Pancreas (tissue), 10 donors: Measurements from ENCODE around the gene SCGB1C2. TPM values are rescaled to one million over a fixed set of nuclear protein-coding genes. Genes with fewer than 3 reads are reported as not detected.
"Not testable (repeated sequence)": the region's sequence is repeated elsewhere in the genome, so short reads cannot be mapped to it uniquely, and the experiment has no call there.

Source experiments
- ATAC-seq, 4 donors: fragments of 200-7000 bp; cut with Tn5 transposase; one replicate each; pipeline versions ENCODE4 v1.8.0 to v1.9.1; 2020; ENCODE audit warnings: mild to moderate bottlenecking in 4 of 4, moderate library complexity in 4 of 4
- DNase-seq, 6 donors: peaks; one replicate each; pipeline ENCODE4 v3.0.0-alpha.2; 2020
- FAIRE-seq: peaks from 2 replicates; lab custom pipeline; 2012; peaks lifted over from hg19 to GRCh38; lab: Jason Lieb, UNC
- H3K27ac ChIP-seq, 4 donors: fragments of 200-600 bp; sonication (generic); 1 replicate in 3 of 4; 2 replicates in 1 of 4; pipeline versions ENCODE4 v1.5.0 to v1.8.0; 2020
- H3K27me3 ChIP-seq, 4 donors: fragments of 200-600 bp; one replicate each; pipeline ENCODE4 v1.8.0; 2021
- H3K36me3 ChIP-seq, 3 donors: fragments of 200-600 bp; sonication (generic) in 1 of 3; one replicate each; pipeline versions ENCODE4 v1.5.0 to v1.8.0; 2020 to 2021
- H3K4me1 ChIP-seq, 3 donors: fragments of 200-600 bp; one replicate each; pipeline ENCODE4 v1.8.0; 2021
- H3K4me3 ChIP-seq, 4 donors: fragments of 200-600 bp; sonication (generic) in 2 of 4; one replicate each; pipeline versions ENCODE4 v1.5.0 to v1.8.0; 2020 to 2021
- H3K9me3 ChIP-seq, 4 donors: fragments of 200-600 bp; one replicate each; pipeline ENCODE4 v1.8.0; 2021
- WGBS, 2 donors: extraction: QIAGEN DNeasy Blood & Tissue Kit; methylation state at CpG; one replicate each; pipeline ENCODE4 v1.1.7; 2013; 5-methylcytosine and 5-hydroxymethylcytosine counted together
- intact Hi-C, 3 donors: fragments of 100-400 bp; cut with DNase I; formaldehyde crosslinking; loops; one replicate each; pipeline versions ENCODE4 v1.11.1 to v1.14.2; 2022
- polyA plus RNA-seq, 2 donors: library from polyadenylated mRNA; stranded (reverse); fragments of 200-250 nt; gene quantifications; one replicate each; pipeline ENCODE4 v1.2.3, GENCODE V29; 2013
- total RNA-seq, 6 donors: library from RNA; stranded (reverse); fragmentation: NEBNext Ultra II Directional in 4 of 6; extraction: Animal tissue kit (Norgen Biotek cat#: 25700) in 4 of 6; gene quantifications; one replicate each; pipeline versions ENCODE4 v1.2.1 to v1.2.4, GENCODE V29; 2021 to 2023
- TF ChIP-seq, protein P1 (sequence below), 4 donors: fragments of 200-600 bp; sonication (generic) in 3 of 4; IDR thresholded peaks; one replicate each; pipeline versions ENCODE4 v1.5.0 to v1.8.0; 2021; ENCODE audit warnings: antibody characterized with exemption in 4 of 4
- donor health status: healthy with polysubstance abuse.
- donor health status: DM: no; HTN: no; CAD: no; lungs with moderate emphysema.
- donor health status: DM: no; HTN: no; CAD: no.
- donor health status: control.
- donor health status: control.
- donor health status: Bipolar disorder and iron deficiency.
- donor health status: DM: yes; HTN: yes; CAD: no.
- donor health status: DM: no; HTN: no; CAD: no.
- donor health status: DM: no; HTN: no; CAD: no.
- donor health status: DM: yes; HTN: yes; CAD: no.

Gene SCGB1C2
- total and polyA plus RNA-seq, 8 donors, result 0.38 to 0.55 (median 0.50) TPM; not detected in 5

DNA sequence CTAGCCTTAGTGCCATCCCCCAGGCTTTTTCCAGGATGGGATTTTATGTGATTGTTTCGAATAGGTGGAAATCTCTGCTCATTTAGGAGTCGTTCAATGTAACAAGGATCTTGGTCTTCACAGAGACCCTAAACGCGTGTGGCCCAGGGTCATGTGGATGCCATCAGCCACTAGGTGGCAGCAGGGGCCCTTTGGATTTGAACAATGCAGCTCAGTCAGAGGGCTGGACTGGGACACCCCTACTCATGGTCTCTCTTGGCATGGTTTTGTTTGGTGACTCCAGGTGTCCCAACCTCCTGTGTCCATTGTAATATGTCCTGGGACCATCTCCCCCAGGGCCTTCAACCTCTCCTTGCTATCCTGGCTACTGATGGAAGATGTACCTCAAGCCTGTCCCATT is 838 bp upstream of the SCGB1C2 start:
- TF ChIP-seq, protein P1, sequence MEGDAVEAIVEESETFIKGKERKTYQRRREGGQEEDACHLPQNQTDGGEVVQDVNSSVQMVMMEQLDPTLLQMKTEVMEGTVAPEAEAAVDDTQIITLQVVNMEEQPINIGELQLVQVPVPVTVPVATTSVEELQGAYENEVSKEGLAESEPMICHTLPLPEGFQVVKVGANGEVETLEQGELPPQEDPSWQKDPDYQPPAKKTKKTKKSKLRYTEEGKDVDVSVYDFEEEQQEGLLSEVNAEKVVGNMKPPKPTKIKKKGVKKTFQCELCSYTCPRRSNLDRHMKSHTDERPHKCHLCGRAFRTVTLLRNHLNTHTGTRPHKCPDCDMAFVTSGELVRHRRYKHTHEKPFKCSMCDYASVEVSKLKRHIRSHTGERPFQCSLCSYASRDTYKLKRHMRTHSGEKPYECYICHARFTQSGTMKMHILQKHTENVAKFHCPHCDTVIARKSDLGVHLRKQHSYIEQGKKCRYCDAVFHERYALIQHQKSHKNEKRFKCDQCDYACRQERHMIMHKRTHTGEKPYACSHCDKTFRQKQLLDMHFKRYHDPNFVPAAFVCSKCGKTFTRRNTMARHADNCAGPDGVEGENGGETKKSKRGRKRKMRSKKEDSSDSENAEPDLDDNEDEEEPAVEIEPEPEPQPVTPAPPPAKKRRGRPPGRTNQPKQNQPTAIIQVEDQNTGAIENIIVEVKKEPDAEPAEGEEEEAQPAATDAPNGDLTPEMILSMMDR (IDR thresholded peaks at IDR 0.05), result peak in 3 of 4 donors; percentile 26 to 45 (median 40)
- peak; percentile 80 to 96 (median 90) for ATAC-seq
- intact Hi-C loops, H3K27ac ChIP-seq, H3K9me3 ChIP-seq, FAIRE-seq, H3K4me3 ChIP-seq, H3K36me3 ChIP-seq, H3K27me3 ChIP-seq, H3K4me1 ChIP-seq: not testable (repeated sequence)
- peak; percentile 60 to 83 (median 70) for DNase-seq
- 2 to 15% methylated on average over 3 of the region's 4 CpGs for WGBS, 2 donors

DNA sequence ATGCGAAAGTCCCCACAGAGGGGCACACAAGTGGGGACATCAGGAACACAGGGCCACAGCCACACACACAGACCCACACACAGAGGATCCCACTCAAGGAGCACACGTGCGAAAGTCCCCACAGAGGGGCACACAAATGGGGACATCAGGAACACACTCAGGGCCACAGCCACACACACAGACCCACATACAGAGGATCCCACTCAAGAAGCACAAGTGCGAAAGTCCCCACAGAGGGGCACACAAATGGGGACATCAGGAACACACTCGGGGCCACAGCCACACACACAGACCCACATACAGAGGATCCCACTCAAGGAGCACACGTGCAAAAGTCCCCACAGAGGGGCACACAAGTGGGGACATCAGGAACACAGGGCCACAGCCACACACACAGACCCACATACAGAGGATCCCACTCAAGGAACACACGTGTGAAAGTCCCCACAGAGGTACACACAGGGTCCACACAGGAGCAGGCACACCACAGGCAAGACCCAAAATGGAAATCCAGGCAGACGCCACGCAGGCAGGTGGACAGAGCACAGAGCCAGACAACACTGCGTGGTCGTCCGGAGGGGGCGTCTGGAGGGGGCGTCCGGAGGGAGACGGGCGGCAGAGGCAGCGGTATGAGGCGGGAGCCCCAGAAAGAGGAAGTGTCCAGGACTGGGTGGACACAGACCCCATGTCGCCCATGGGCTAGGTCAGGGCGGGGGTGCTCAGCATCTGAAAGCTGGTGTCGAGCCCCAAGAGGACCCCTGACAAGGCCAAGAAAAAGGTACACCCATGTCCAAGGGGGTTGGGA is 2.2 kb downstream of the SCGB1C2 start:
- FAIRE-seq, H3K4me3 ChIP-seq, H3K27me3 ChIP-seq, H3K27ac ChIP-seq, H3K4me1 ChIP-seq, intact Hi-C loops, H3K36me3 ChIP-seq, H3K9me3 ChIP-seq, ATAC-seq: not testable (repeated sequence)
- peak in 4 of 6 donors; percentile 8 to 49 (median 30) for DNase-seq
- WGBS, 2 donors, result 72 to 80% methylated on average over 18 to 21 of the region's 22 CpGs

DNA sequence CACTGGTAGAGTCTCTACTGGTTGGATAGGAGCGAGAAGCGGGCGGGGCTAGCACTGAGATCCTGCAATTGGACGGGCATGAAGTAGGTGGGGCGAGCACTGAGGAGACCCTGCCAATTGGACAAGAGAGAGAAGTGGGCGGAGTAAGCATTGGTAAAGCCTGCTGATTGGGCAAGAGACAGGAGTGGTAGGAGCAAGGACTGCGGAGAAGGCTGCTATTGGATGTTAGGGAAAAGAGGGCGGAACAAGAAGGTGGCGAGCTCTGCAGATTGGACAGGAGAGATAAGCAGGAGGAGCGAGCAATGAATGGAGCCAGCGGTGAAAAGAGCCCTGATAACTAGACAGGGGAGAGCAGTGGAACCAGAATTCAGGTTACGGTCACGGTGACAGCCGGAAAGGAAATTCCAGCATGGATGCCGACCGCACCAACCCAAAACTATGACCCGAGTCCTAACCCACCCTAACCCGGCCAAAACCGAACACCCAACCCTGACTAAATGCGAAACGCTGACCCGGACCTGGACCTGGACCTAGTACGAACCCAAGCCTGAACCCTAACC is 4.8 kb downstream of the SCGB1C2 start:
- intact Hi-C loops, result no loop called here
- peak; percentile 19 to 51 (median 41) for DNase-seq
- H3K4me3 ChIP-seq, result no peak overlapping the region
- no peaks in the 10 kb centered on the region for H3K27me3 ChIP-seq
- H3K4me1 ChIP-seq, result no peaks in the 10 kb centered on the region
- 83 to 90% methylated on average over 23 of the region's 23 CpGs for WGBS, 2 donors
- no peak for FAIRE-seq
- H3K27ac ChIP-seq, result no peak overlapping the region
- peak in 1 of 4 donors; percentile 6 for ATAC-seq
- H3K36me3 ChIP-seq, result no peaks in the 10 kb centered on the region
- TF ChIP-seq, protein P1 (IDR thresholded peaks at IDR 0.05), result no peak
- no peaks in the 10 kb centered on the region for H3K9me3 ChIP-seq

DNA sequence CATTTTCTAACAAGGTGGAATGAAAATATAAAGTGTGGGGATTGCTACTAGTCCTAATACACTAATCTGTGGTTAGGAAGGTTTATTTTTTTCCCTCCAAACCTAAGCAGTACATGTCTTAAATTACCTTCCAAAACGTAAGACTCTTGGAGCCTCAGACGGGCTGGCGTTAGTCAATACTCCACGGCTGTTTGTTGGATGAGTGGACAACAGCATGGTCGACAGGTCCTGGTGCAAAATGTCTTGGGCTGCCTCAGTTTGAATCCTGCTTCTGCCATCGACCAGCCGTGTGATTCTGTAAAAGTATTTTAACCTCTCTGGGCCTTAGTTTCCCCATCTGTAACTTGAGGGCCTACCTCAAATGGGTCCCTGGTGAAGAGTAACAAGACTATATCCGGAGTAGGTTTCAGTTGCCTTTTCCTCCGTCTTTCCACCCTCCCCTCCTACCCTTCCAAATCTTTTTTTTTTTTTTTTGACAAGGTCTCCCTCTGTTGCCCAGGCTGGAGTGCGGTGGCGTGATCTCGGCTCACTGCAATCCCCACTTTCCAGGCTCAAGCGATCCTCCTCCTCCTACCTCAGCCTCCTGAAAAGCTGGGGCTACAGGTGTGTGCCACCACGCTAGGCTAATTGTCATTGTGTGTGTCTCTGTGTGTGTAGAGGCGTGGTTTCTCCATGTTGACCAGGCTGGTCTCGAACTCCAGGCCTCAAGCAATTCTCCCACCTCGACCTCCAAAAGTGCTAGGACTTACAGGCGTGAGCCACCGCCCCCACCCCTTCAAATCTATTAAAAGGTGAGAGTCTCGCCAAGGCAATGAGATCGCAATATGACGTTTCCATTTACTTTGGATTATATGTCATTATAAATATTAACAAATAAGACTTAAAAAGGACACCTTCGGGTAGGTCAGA is 5.8 kb downstream of the SCGB1C2 start:
- ATAC-seq (no peak), DNase-seq (peak; percentile 4 to 39 (median 18)), FAIRE-seq (no peak)
- Histone ChIP-seq H3K36me3 (peaks cover 0 to 4% (median 0%) of the 10 kb centered on the region in 3 donors), H3K9me3 (no peaks in the 10 kb centered on the region), H3K27ac (no peak overlapping the region), H3K4me1 (no peaks in the 10 kb centered on the region), H3K4me3 (no peak overlapping the region), H3K27me3 (no peaks in the 10 kb centered on the region)
- TF ChIP-seq, protein P1 (IDR thresholded peaks at IDR 0.05), result no peak
- intact Hi-C loops, result no loop called here
- 54 to 64% methylated on average over 23 of the region's 23 CpGs for WGBS, 2 donors

DNA sequence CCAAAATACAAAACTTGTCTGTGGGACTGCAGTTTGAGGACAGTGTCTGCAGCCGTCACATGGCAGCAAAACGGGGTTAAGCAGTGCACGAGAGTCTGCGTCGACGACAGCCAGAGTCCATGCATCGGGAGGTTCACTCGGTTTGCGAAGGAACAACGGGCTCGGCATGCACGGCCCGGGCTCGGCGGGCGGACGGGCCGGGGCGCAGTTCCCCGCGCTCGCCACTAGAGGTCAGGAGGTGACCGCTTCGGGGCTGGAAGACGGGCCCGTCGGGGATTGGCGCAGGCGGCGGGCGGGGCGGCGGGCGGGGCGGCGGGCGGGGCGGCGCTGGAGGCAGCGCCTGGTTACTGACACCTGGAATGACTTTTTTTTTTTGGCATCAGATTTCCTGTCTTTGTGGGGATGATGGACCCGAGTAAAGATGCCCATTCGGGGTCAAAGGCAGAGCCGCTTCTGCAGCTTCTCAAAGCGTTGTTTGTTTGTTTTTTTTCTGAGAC is 6.5 kb downstream of the SCGB1C2 start:
- H3K4me3 ChIP-seq, result no peak overlapping the region
- H3K9me3 ChIP-seq, result no peaks in the 10 kb centered on the region
- 1% methylated on average over 41 to 44 of the region's 44 CpGs for WGBS, 2 donors
- TF ChIP-seq, protein P1 (IDR thresholded peaks at IDR 0.05), result peak; percentile 94 to 98 (median 97)
- DNase-seq, result peak; percentile 75 to 98 (median 94)
- intact Hi-C loops, result no loop called here
- H3K27me3 ChIP-seq, result no peaks in the 10 kb centered on the region
- peak; percentile 82 to 96 (median 94) for ATAC-seq
- FAIRE-seq, result no peak
- H3K4me1 ChIP-seq, result no peaks in the 10 kb centered on the region
- peaks cover 0 to 4% (median 0%) of the 10 kb centered on the region in 3 donors for H3K36me3 ChIP-seq
- H3K27ac ChIP-seq, result no peak overlapping the region
